PC-9 (cell line): ENCODE measurements around the gene HPGDS. TPM values are rescaled to one million over a fixed set of nuclear protein-coding genes. Genes with fewer than 3 reads are reported as not detected.

Experiments used
- BruUV-seq: library from RNA; stranded (reverse); fragments of 400-500 nt; replicated peaks from 2 replicates; lab custom pipeline; 2021; lab: Mats Ljungman, UMichigan
- CTCF ChIA-PET: fragments of 300-600 bp; sonication (Branson Sonifier 250); formaldehyde crosslinking; loops from one replicate; lab custom pipeline; 2022; ENCODE audit warnings: antibody characterized with exemption; lab: Charles Lee
- POLR2A ChIA-PET: fragments of 300-600 bp; sonication (Branson Sonifier 250); formaldehyde crosslinking; loops from one replicate; lab custom pipeline; 2022; ENCODE audit warnings: antibody characterized with exemption; ENCODE audit not compliant: unreplicated experiment; lab: Charles Lee
- DNase-seq, 2 experiments: peaks; one replicate each; pipeline versions ENCODE4 v3.0.0 to v3.0.0-alpha.2; 2015 to 2022; ENCODE audit warnings: mixed read lengths in 1 of 2
- H2AFZ ChIP-seq: fragments of 200-600 bp; sonication (generic); 2 replicates; pipeline ENCODE4 v1.8.1; 2017; ENCODE audit warnings: antibody characterized with exemption
- H3F3A ChIP-seq: fragments of 200-600 bp; sonication (generic); 2 replicates; pipeline ENCODE4 v1.8.1; 2017; ENCODE audit warnings: antibody characterized with exemption, mild to moderate bottlenecking, low read depth; ENCODE audit not compliant: insufficient read depth
- H3K27ac ChIP-seq: fragments of 200-600 bp; sonication (generic); 2 replicates; pipeline ENCODE4 v1.6.1; 2016; ENCODE audit warnings: mixed run types
- H3K27me3 ChIP-seq: fragments of 200-600 bp; sonication (generic); 2 replicates; pipeline ENCODE4 v1.6.1; 2016; ENCODE audit warnings: low read depth, mixed run types; ENCODE audit not compliant: insufficient read depth
- H3K36me3 ChIP-seq: fragments of 200-600 bp; sonication (generic); 2 replicates; pipeline ENCODE4 v1.6.1; 2016; ENCODE audit warnings: low read depth, mixed run types
- H3K4me1 ChIP-seq: fragments of 200-600 bp; sonication (generic); replicated peaks from 2 replicates; pipeline ENCODE4 v1.6.1; 2016; ENCODE audit warnings: mixed run types; ENCODE audit not compliant: insufficient read depth
- H3K4me2 ChIP-seq: fragments of 200-600 bp; sonication (generic); 2 replicates; pipeline ENCODE4 v1.6.1; 2017; ENCODE audit warnings: mixed run types
- H3K4me3 ChIP-seq: fragments of 200-600 bp; sonication (generic); 2 replicates; pipeline ENCODE4 v1.6.1; 2016; ENCODE audit warnings: mixed run types
- H3K79me2 ChIP-seq: fragments of 200-600 bp; sonication (generic); 2 replicates; pipeline ENCODE4 v1.6.1; 2017; ENCODE audit warnings: low read depth, mixed run types
- H3K9me2 ChIP-seq: fragments of 200-600 bp; sonication (generic); 2 replicates; pipeline ENCODE4 v1.8.1; 2017; ENCODE audit warnings: mild to moderate bottlenecking; ENCODE audit not compliant: insufficient read depth
- H3K9me3 ChIP-seq: fragments of 200-600 bp; sonication (generic); 2 replicates; pipeline ENCODE4 v1.8.1; 2016; ENCODE audit warnings: low read depth; ENCODE audit not compliant: insufficient read depth
- H4K20me1 ChIP-seq: fragments of 200-600 bp; sonication (generic); 2 replicates; pipeline ENCODE4 v1.8.1; 2017; ENCODE audit not compliant: insufficient read depth
- CTCF ChIP-seq: fragments of 200-600 bp; sonication (generic); conservative IDR thresholded peaks from 2 replicates; pipeline ENCODE4 v1.6.1; 2017; ENCODE audit warnings: mixed run types, antibody characterized with exemption, mild to moderate bottlenecking, moderate library complexity
- EZH2 ChIP-seq: fragments of 200-600 bp; sonication (generic); IDR thresholded peaks from 2 replicates; pipeline ENCODE4 v1.8.0; 2017; ENCODE audit warnings: antibody characterized with exemption, low read depth
- intact Hi-C: fragments of 100-400 bp; cut with micrococcal nuclease; formaldehyde crosslinking; loops from one replicate; pipeline ENCODE4 v1.10.0; 2022; ENCODE audit not compliant: unreplicated experiment
- total RNA-seq: library from RNA; stranded (reverse); gene quantifications from 2 replicates; pipeline ENCODE4 v1.2.3, GENCODE V29; 2021

Gene HPGDS
- total RNA-seq, 1 experiment from 2014 or later: not detected

DNA sequence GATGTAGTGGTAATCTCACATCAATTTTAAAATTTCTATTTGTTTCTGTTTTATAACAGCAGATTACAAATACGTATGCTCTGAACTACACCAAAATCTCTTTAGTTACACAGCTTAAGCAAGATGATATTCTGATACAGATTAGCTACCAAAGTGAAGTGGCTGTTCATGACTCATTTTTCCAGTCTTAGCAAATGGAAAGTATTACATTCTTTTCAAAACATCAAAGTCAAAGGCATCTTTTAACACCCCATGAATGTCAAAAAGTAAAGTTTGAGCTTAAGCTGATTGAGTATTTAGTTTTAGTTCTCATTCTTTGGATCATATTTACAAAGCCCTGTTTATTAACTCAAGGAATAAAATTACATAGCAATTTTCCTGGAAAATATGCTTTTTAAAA lies 6.6 kb upstream of the HPGDS start:
- ChIA-PET CTCF (no interaction called here), POLR2A (no interaction called here)
- Histone ChIP-seq H3K79me2 (no peaks in the 10 kb centered on the region), H3K27ac (no peak overlapping the region), H3K9me3 (no peaks in the 10 kb centered on the region), H3K4me2 (no peak overlapping the region), H3K4me1 (no peaks in the 10 kb centered on the region), H3K4me3 (no peak overlapping the region), H4K20me1 (no peaks in the 10 kb centered on the region), H3K36me3 (no peaks in the 10 kb centered on the region), H3K27me3 (no peaks in the 10 kb centered on the region), H3K9me2 (no peaks in the 10 kb centered on the region), H2AFZ (no peak overlapping the region), H3F3A (no peaks in the 10 kb centered on the region)
- DNase-seq: no peak
- intact Hi-C loops: no loop called here
- BruUV-seq: no TSS peak
- TF ChIP-seq EZH2: no peak
- no peak for TF ChIP-seq CTCF

- no peaks in the 10 kb centered on the region for H3K9me3 ChIP-seq
- H3K4me2 ChIP-seq: no peak overlapping the region
- no peaks in the 10 kb centered on the region for H3K4me1 ChIP-seq
- no peak overlapping the region for H3K27ac ChIP-seq
- no peaks in the 10 kb centered on the region for H3K27me3 ChIP-seq
- no peak overlapping the region for H2AFZ ChIP-seq
- BruUV-seq: no TSS peak
- intact Hi-C loops: no loop called here
- H3K36me3 ChIP-seq: no peaks in the 10 kb centered on the region
- CTCF ChIA-PET: no interaction called here
- H3K79me2 ChIP-seq: no peaks in the 10 kb centered on the region
- H3K9me2 ChIP-seq: no peaks in the 10 kb centered on the region
- no peak for DNase-seq
- H3F3A ChIP-seq: no peaks in the 10 kb centered on the region
- H3K4me3 ChIP-seq: no peak overlapping the region
- H4K20me1 ChIP-seq: no peaks in the 10 kb centered on the region
- TF ChIP-seq CTCF: no peak
- no peak for TF ChIP-seq EZH2
- POLR2A ChIA-PET: no interaction called here
Observed at GRCh38 chr4:94348666-94349065, 6.0 kb upstream of the HPGDS start.

DNA sequence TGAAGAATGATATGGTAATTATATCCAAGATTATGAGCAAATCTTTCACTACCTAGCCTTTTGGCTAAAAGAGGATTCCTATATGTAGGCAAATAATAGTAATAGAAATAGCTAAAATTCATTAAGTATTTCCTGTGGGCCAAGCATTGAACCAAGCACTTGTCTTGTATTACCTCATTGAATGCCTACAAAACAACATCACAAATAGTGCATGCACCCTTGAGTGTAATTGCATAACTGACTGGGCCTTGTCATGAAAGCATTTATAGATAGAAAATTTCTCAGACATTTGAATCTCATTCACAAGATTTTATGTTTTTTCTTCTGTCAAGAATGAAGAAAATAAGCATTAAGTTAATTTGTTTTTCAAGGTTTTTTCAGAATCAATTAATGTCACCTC lies 3.9 kb upstream of the HPGDS start:
- H3K27me3 ChIP-seq: no peaks in the 10 kb centered on the region
- CTCF ChIA-PET: no interaction called here
- BruUV-seq: no TSS peak

More for the DNA sequence above, 3.9 kb upstream of the HPGDS start:
- no peak overlapping the region for H2AFZ ChIP-seq
- H3K4me2 ChIP-seq: no peak overlapping the region
- no peaks in the 10 kb centered on the region for H4K20me1 ChIP-seq
- H3K9me3 ChIP-seq: no peaks in the 10 kb centered on the region
- intact Hi-C loops: no loop called here
- POLR2A ChIA-PET: no interaction called here
- H3K79me2 ChIP-seq: no peaks in the 10 kb centered on the region
- H3K27ac ChIP-seq: no peak overlapping the region
- no peak for DNase-seq
- no peak overlapping the region for H3K4me3 ChIP-seq
- no peaks in the 10 kb centered on the region for H3K4me1 ChIP-seq
- H3K9me2 ChIP-seq: no peaks in the 10 kb centered on the region
- no peaks in the 10 kb centered on the region for H3F3A ChIP-seq
- TF ChIP-seq CTCF: no peak
- TF ChIP-seq EZH2: no peak
- H3K36me3 ChIP-seq: no peaks in the 10 kb centered on the region
